Kidney glomerular epithelial cell (primary cell): ENCODE data around the gene UQCC3.
"Not testable (repeated sequence)": the region's sequence is repeated elsewhere in the genome, so short reads cannot be mapped to it uniquely, and the experiment has no call there.

Experiments used
- DNase-seq: peaks from one replicate; lab custom pipeline; 2025; lab: John Stamatoyannopoulos, UW

The UQCC3 gene

GRCh38 chr11:62671608-62672389 lies at the start of gene UQCC3, which contains the start of gene LBHD1:
UQCC3 (plus strand) TSS chr11:62671673; CDS start chr11:62671746, 73 bp downstream.
LBHD1 (minus strand) TSS chr11:62672267; CDS start chr11:62670031, 2,236 bp downstream.
- peak; percentile 84 for DNase-seq

GRCh38 chr11:62622476-62623089 lies 48.9 kb upstream of the UQCC3 start:
- DNase-seq: no peak

- no peak for DNase-seq
These were observed 43.8 kb upstream of the UQCC3 start for GRCh38 chr11:62627713-62628112.

DNA sequence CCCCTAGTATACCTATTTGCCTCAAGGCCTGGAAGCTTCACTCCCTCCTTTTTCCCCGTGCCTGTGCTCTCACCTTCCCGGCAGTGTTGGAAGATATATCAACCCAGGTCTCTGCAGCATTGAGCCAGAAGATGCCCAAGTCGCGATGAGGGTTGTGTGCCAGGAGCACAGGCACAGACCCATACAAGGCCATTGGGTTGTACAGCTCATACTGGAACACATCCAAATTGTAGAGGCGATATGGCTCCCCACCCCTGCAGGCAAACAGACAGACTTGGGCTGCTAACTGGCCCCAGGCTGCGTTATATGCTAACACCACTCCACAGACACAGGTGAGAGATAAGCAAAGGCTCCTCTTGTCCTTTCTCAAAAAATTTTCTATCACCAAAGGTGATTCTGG lies 39.0 kb upstream of the UQCC3 start:
- DNase-seq: no peak

GRCh38 chr11:62644220-62644619 lies 27.3 kb upstream of the UQCC3 start:
- DNase-seq: no peak

DNA sequence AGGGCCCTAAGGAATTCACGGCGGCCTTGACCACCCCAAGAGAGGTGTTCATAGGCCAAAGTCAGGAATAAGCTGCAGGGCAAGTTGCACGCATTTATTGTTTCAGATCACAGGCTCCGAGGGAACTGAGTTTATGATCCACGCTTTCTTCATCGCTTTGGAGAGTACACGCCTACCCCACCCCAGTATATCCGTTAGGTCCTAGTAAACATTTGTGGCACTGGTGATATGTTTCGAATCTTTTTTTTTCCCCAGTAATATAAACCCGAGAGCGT lies 25.9 kb upstream of the UQCC3 start:
- DNase-seq: no peak

- peak; percentile 96 for DNase-seq
These were observed 25.3 kb upstream of the UQCC3 start, which contains the start of gene GANAB for GRCh38 chr11:62645946-62646824. GANAB (minus strand) TSS chr11:62646613; CDS start chr11:62646599, 14 bp downstream.

- no peak for DNase-seq
These were observed 24.5 kb upstream of the UQCC3 start for GRCh38 chr11:62646825-62647608.

- no peak for DNase-seq
These were observed 23.9 kb upstream of the UQCC3 start for GRCh38 chr11:62647609-62648005.

DNA sequence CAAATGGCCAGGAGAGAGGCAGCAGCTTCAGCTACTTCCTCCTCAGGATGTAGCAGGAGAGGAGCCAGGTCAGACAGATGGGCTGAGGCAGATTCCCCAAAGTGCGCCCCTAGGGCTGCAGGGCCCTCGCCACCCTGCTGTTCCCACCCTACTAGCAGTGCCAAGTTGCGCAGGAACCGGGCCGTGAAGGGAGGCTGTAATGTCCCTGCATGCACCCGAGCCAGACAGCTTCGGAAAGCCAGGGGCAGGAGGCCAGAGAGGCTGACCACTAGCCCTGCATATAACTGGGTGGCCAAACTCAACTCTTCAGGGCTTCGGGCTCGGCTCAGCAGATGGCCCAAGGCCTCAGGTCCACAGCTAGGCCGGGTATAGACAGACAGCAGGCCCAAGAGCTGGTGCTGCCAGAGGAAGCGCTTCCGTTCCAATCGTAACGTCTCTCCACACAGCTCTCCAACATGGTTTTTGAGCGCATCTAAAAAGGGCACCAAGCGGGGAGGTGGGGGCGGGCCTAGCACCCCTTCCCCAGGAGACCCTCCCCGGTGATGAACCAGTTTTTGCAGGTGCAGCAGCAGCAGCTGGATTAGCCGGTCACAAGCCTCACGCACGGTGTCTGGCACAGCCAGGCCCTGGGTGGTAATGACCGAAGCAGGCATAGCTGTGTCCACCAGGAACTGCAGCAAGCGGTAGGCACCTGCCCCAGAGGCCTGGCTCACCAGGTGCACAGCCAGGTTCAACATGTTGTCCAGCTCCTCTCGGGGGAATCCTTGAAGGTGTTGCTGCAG lies 23.1 kb upstream of the UQCC3 start:
- DNase-seq: no peak

GRCh38 chr11:62648967-62649364 lies 22.5 kb upstream of the UQCC3 start:
- DNase-seq: no peak

- no peak for DNase-seq
These were observed 22.0 kb upstream of the UQCC3 start for GRCh38 chr11:62649486-62649885.

GRCh38 chr11:62650283-62650682 lies 21.2 kb upstream of the UQCC3 start:
- not testable (repeated sequence) for DNase-seq

GRCh38 chr11:62652161-62653006 lies 19.1 kb upstream of the UQCC3 start:
- no peak for DNase-seq

DNA sequence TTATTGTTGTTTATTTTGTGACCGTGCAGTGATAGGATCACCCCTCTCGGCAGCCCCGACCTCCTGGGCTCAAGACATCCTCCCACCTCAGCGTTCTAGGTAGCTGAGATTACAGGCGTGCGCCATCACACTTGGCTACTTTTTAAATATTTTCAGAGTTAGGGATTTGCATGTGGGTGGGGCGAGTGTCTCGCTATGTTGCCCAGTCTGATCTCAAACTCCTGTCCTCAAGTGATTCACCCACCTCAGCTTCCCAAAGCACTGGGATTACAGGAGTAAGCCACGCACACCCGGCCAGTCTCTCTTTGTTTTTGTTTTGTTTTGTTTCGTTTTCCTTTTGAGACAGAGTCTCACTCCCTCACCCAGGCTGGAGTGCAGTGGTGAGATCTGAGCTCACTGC lies 17.2 kb upstream of the UQCC3 start:
- DNase-seq: no peak

DNA sequence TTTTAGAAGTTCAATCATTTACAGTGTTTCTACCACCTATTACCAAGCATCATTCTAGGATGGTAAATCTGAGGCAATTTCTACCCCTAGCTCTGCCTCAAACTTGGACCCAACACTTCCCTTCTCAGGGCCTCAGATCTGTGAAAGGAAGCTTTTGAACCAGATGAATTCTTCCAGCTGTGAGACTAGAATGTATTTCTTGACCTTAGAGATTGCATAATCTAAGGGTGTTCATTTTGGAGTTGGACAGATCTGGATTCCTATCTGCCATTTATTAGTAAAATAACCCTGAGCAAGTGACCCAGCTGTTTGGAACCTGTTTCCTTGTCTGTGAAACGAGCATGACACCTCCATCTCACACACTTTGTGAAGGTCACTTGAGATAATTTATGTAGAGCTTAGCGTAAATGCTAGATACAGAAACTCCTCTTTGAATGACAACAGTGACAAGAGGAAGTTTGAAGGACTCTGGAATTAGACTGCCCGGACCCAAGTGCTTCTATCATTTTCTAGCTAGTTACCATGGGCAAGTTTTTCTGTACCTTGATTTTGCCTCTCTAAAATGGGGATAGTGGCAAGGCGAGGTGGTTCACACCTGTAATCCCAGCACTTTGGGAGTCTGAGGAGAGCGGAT lies 14.6 kb upstream of the UQCC3 start:
- DNase-seq: no peak

DNA sequence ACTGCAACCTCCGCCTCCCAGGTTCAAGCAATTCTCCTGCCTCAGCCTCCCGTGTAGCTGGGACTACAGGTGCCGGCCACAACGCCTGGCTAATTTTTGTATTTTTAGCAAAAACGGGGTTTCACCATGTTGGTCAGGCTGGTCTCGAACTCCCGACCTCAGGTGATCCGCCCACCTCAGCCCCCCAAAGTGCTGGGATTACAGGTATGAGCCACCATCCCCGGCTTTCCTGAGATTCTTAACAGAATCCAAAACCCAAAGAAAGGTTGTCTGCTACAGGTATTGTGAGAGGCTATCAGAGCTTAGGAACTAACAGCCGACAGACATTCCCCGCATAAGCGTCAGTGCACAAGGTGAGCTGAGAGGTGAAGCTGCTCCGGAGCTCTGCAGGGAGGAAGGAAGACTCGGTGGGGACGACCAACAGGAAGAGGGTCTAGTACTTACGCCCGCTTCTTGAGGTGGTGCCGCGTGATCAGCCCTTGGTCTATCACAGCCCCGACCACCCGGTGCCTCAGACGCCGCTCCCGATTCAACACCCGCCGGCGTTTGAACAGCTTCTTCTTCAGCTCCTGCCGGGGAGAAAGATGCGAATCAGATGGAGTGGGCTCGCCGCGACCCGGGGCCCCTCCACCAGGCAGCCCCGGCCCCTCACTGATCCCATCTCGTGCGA lies 6.9 kb upstream of the UQCC3 start:
- DNase-seq: peak; percentile 74

DNA sequence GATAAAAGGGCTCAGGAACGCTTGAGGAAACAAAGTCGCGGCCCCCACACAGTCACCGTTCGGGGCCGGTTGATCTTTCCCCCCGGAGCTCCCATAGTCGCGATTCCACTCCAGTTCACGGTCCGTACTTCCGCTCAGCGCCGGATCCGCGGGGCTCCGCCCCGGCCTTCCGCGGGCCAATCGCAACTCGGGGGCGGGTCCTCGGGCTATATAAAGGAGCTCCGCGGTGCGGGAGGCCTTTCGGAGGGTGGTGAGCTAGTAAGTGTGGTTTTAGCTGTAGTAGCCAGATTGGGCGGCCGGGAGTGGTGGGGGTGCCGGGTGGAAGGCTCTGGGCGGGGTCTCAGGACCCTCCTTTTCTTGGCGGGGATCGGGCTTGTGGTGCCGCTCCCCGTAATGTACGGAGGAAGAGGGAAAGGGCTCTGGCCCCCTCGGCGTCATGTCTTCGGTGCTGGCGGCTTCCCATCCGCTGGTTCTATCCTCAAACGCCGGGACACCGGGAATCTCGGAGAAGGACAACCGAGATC lies 6.3 kb upstream of the UQCC3 start, which contains the start of the genes C11orf98 and CSKMT:
Gene C11orf98, minus strand, starts transcription at position 136 of the 524 bp plus-strand sequence. Its CDS starts 41 bp downstream, at position 95.
Gene CSKMT, plus strand, starts transcription at position 238 of the 524 bp plus-strand sequence. CDS start 568 bp downstream, outside the sequence.
- peak; percentile 93 for DNase-seq
